Activated T-cell treated with anti-CD3 and anti-CD28 coated beads, Interleukin-2, amount 50 U/mL, for 4 hours (primary cell): ENCODE results near the gene CNPPD1. TPM values are rescaled to one million over a fixed set of nuclear protein-coding genes. Genes with fewer than 3 reads are reported as not detected.
A peak's percentile ranks its signal among the peaks of the same experiment; 100 is the strongest.

Experiments
- ATAC-seq, 2 donors: fragments of 200-7000 bp; cut with Tn5 transposase; one replicate each; pipeline ENCODE4 v1.10.0; 2021
- DNase-seq: peaks from one replicate; pipeline ENCODE4 v3.0.0-alpha.2; 2020
- H3K27me3 Mint-ChIP-seq: one replicate; pipeline ENCODE4 v1.8.0; 2021; ENCODE audit warnings: low read depth, mixed read lengths
- H3K36me3 Mint-ChIP-seq: one replicate; pipeline ENCODE4 v1.8.0; 2022; ENCODE audit warnings: mixed read lengths; ENCODE audit not compliant: insufficient read depth
- H3K4me1 Mint-ChIP-seq: one replicate; pipeline ENCODE4 v1.8.0; 2021; ENCODE audit warnings: low read depth, mixed read lengths
- H3K4me3 Mint-ChIP-seq: one replicate; pipeline ENCODE4 v1.8.0; 2021; ENCODE audit warnings: mild to moderate bottlenecking, moderate library complexity, mixed read lengths
- H3K9me3 Mint-ChIP-seq: one replicate; pipeline ENCODE4 v1.8.0; 2021; ENCODE audit warnings: mixed read lengths
- total RNA-seq, 3 donors: library from RNA; stranded (reverse); gene quantifications; one replicate each; pipeline ENCODE4 v1.2.1, GENCODE V29; 2021

The CNPPD1 gene
- total RNA-seq, 3 donors from 2014 or later, result 66.8 to 78.9 (median 72.7) TPM

DNA sequence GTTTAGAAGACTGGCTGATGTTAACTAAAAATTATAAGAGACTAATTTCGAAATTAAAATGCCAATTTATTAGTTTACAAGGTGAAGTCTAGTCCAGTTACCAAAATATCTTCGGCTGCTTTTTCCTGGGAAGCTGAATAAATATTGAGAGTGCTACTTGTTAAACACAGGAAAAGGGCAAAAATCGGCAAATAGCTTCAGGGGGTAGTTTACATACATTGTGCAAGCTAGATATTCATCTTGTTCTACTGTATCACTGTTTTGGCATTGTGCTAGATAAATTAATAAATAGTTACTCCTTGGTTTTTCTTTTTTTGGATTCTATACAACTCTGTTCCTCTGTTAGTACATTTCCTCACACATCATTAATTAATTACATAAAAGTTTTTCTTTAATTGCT is 45.4 kb downstream of the CNPPD1 start:
- no peak for DNase-seq
- Mint-ChIP-seq H3K4me1 (peaks cover 2% of the 10 kb centered on the region), H3K9me3 (no peaks in the 10 kb centered on the region), H3K4me3 (no peak overlapping the region), H3K36me3 (peaks cover 14% of the 10 kb centered on the region), H3K27me3 (no peaks in the 10 kb centered on the region)
- ATAC-seq, result no peak

DNA sequence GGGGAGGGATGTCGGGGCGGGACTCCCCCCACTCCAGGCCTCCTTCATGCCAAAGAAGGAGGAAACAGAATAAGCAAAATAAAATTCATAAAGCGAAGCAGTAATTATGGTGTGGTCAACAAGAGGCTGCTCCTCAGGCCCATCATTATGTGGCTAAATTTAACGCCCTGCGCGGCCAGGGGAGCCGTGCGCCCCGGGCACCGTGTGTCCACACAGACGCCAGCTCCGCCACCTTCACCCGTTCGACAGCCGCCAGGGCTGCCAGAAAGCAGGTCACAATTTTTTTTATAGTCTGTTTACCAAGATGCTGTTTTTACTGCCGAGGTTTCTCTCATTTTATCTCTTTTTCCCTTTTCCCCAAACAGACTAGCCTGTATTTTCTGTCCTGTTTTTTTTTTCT is 47.1 kb downstream of the CNPPD1 start:
- ATAC-seq (no peak), DNase-seq (no peak)
- H3K36me3 Mint-ChIP-seq, result peaks cover 14% of the 10 kb centered on the region
- no peaks in the 10 kb centered on the region for H3K9me3 Mint-ChIP-seq
- H3K4me1 Mint-ChIP-seq, result peaks cover 11% of the 10 kb centered on the region
- H3K27me3 Mint-ChIP-seq, result no peaks in the 10 kb centered on the region
- H3K4me3 Mint-ChIP-seq, result no peak overlapping the region

DNA sequence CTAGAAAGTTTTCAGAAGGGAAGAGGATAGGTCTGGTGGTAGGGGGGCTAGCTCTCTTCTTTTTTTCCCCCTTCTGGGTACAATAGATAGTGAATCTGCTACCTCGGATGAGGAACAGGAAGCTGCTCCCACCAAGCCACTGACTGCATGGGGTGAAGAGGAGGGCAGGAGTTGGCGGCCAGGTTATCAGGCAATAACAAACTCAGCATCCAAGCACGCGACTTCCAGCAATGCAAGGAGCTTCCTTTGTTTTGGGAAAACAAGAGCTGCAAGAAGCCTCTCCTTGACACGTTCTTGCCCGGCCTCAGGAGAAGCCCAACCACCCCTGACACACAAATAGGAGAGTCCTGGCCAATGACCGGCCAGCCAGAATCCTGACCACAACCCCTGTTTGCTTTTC is 48.3 kb downstream of the CNPPD1 start:
- no peaks in the 10 kb centered on the region for H3K27me3 Mint-ChIP-seq
- H3K4me3 Mint-ChIP-seq, result no peak overlapping the region
- DNase-seq, result no peak
- peaks cover 16% of the 10 kb centered on the region for H3K4me1 Mint-ChIP-seq
- peaks cover 10% of the 10 kb centered on the region for H3K36me3 Mint-ChIP-seq
- ATAC-seq, result no peak
- H3K9me3 Mint-ChIP-seq, result no peaks in the 10 kb centered on the region

DNA sequence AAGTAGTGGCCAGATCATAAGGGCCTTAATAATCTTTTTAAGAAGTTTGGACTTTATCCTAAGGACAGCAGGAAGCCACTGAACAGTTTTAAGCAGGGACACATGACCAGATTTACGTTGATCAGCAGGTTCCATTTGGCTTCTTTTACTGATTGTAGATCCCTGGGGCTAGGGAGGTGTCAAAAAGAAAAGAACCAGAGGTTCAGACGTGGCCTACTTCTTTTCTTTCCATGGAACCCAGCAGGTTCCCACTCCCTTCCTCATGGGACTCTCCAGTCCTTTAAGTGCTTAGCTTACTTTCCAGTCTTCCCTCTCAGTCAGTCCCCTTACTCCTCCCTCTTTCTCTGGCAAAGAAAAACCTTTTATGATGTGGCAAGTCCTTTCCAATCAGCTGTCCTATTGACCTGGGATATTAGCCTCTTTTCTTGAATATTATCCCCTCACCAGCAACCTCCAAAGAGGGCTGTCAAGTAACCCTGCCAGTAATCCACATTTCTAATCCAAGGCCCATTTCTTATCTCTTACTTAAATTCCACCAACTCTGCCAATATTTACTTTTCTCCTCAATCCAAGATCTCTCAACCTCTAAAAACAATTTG is 49.6 kb downstream of the CNPPD1 start:
- H3K27me3 Mint-ChIP-seq, result no peaks in the 10 kb centered on the region
- H3K9me3 Mint-ChIP-seq, result no peaks in the 10 kb centered on the region
- no peak overlapping the region for H3K4me3 Mint-ChIP-seq
- no peak for DNase-seq
- peaks cover 21% of the 10 kb centered on the region for H3K4me1 Mint-ChIP-seq
- ATAC-seq, result no peak
- H3K36me3 Mint-ChIP-seq, result peaks cover 8% of the 10 kb centered on the region

DNA sequence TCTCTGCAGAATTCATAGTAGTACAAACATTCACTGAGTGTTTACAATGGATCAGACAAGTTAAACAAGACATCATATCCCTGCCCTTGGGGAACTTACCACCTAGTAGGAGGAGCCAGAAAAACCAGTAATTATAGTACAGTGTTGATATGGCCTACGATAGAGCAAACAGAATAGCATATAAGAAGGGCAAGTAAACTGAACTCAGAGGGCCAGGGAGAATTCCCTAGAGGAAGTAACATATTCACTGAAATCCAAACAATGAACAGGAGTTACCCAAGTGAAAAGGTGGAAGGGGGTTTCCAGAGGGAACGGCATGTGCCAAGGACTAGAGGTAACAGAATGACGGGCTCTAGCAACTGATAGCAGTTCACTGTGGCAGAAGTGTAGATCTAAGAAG is 50.2 kb downstream of the CNPPD1 start:
- no peak for DNase-seq
- peaks cover 21% of the 10 kb centered on the region for H3K4me1 Mint-ChIP-seq
- peaks cover 8% of the 10 kb centered on the region for H3K36me3 Mint-ChIP-seq
- no peaks in the 10 kb centered on the region for H3K27me3 Mint-ChIP-seq
- no peak overlapping the region for H3K4me3 Mint-ChIP-seq
- H3K9me3 Mint-ChIP-seq, result no peaks in the 10 kb centered on the region
- ATAC-seq, result no peak

DNA sequence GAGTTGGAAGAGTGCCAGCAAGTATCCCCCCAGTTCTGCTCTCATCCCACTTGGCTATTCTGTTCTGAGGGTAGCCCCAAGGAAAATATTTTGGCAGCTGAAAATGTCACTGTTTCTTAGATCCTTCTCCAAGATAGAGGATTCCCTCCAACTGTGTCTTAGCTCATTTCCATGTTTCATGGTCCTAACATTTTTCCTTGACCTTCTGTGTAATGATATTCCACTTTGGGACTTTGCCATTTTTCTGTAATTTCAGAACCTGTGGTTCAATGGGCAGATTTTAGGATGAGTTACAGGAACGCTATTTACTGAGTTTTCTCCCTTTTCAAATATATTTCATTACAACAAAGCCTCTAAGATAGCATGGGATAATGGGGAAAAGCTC is 50.8 kb downstream of the CNPPD1 start:
- ATAC-seq (no peak), DNase-seq (no peak)
- H3K4me3 Mint-ChIP-seq, result no peak overlapping the region
- H3K27me3 Mint-ChIP-seq, result no peaks in the 10 kb centered on the region
- no peaks in the 10 kb centered on the region for H3K9me3 Mint-ChIP-seq
- peaks cover 8% of the 10 kb centered on the region for H3K36me3 Mint-ChIP-seq
- peaks cover 21% of the 10 kb centered on the region for H3K4me1 Mint-ChIP-seq

DNA sequence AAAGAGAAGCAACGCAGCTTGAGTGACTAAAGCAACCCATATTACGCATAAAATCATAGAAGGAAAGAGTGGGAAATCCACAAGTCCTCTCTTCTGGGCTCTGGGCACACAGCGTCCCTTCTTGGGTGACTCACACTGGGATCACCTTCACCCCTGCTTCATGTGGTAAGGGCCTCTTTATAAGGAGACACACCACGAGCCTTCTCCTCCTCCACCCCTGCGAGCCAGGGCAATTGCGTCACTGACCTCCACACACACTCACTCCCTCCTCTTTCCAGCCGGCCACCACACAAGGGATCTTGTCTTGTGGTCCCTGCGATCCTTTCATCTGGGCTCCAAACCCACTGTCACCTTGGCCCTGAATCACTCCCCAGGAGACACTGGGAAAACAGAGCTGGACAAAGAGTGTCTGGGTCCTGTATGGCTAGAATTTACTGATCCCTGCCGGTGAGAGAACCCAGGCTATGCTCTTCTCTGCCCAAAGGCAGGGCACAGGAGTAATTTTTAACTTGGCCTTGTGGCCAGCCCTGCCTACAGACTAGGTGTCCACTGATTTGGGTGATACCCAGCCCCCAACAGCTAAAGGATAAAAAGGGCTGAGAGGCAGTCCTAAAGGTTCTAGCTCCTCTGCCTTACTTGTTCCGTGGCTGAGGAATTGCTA is 51.4 kb downstream of the CNPPD1 start:
- Mint-ChIP-seq H3K9me3 (no peaks in the 10 kb centered on the region), H3K4me3 (no peak overlapping the region), H3K36me3 (peaks cover 8% of the 10 kb centered on the region), H3K4me1 (peaks cover 21% of the 10 kb centered on the region), H3K27me3 (no peaks in the 10 kb centered on the region)
- ATAC-seq (peak in 1 of 2 donors; percentile 58), DNase-seq (no peak)

DNA sequence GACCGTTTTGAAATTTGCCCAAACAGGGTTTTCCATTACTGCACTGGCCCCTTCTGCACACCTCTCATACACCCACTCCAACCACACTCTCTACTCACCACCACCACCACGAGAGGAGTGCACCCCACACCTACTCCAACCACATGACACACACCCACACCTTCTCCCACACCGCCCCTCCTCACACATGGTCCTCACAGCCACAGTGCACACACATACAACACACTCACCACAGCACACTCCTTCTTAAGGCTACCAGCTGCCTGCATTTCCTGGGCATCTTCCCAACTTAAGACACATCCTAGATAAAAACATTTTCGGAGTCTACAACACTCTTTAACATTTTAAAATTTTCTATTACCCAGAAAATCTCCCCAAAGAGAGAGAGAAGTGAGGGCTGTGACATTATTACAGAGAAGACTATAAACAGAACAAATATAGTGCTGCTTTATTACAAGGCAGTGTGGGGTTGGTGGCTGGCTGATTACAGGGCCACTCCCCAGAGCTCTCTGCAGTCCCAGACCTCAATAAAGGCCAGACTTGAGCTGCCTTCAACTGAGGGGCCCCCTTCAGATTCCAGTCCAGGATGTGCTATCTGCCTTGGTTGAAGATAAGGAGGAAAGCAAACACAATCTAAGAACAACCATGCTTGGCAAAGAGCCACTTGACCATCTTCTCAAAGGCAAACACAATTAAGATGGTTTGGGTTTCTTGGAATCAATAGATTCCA is 52.2 kb downstream of the CNPPD1 start:
- Mint-ChIP-seq H3K4me3 (no peak overlapping the region), H3K36me3 (peaks cover 7% of the 10 kb centered on the region), H3K4me1 (peaks cover 21% of the 10 kb centered on the region), H3K9me3 (no peaks in the 10 kb centered on the region), H3K27me3 (no peaks in the 10 kb centered on the region)
- ATAC-seq (no peak), DNase-seq (peak; percentile 14)

DNA sequence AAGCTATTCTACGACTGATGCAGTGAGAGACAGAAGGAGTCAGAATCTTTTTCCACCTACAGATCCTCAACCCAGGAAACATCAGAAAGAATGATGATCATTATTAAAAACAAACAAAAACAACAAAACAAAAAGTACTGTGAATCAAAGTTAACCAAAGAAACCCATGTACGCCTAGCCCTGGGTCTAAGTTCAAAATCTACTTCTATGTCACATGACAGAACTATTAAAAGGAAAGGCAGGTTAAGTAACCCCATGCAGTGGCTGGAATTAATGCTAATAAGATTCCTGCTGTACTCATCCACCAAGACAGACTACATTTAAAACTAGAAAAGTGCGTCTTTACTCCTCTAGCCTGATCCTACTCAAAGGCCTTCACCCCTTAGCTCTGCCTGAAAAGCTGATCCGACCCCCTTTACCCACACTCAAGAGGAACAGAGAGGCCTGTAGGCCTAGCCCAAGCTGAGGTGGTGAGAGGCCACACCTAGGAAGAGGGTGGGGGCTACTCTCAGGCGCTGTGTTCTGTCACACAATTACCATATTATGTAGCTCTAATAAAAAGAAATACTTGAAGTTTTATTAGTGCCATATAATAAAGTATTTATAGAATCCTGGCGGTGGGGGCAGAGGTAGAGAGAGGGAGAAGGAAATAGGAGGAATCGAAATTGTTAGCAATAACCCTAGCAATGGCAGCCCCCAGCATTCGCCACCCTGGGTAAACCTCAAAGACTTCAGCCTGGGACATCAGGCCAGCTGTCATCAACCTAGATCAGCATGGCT is 53.2 kb downstream of the CNPPD1 start:
- Mint-ChIP-seq H3K9me3 (no peaks in the 10 kb centered on the region), H3K36me3 (peaks cover 7% of the 10 kb centered on the region), H3K27me3 (no peaks in the 10 kb centered on the region), H3K4me3 (no peak overlapping the region), H3K4me1 (peaks cover 21% of the 10 kb centered on the region)
- ATAC-seq (no peak), DNase-seq (no peak)

DNA sequence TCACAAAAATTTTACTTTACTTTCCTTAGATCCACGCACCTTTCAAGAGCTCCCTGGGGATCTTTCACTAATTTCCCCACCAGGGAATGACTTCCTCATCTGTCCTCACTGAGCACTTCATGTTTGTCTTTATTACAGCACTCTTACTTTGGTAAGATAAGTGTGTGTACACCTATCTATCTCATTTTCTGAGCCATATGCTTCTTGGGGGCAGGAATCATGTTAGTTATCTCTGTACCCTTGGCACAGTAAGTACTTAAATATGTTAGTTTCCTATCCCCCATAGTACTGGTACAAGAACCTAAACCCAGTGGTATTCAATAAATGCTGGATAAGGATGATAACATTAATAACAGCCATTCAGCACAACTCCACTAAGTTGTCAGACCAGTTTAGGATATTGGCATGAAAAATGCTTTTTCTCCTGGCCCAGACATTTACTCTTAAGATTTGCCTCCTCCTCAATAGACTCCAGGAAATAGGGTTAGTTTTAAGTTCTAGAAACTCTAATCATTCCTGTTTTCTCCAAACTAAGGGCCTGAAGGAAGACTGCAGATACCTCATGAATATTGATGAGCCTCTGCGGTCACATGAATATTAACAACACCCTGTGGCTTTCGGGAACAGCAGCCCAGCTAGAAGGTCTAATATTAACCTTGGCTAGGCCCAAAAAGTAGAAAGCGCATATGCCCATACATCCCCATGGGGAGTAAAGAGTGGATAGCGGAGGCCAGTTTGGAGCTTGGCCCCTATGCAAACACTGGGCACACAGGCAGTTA is 54.3 kb downstream of the CNPPD1 start:
- ATAC-seq, result no peak
- no peak overlapping the region for H3K4me3 Mint-ChIP-seq
- DNase-seq, result no peak
- H3K36me3 Mint-ChIP-seq, result peaks cover 6% of the 10 kb centered on the region
- no peaks in the 10 kb centered on the region for H3K27me3 Mint-ChIP-seq
- peaks cover 24% of the 10 kb centered on the region for H3K4me1 Mint-ChIP-seq
- H3K9me3 Mint-ChIP-seq, result no peaks in the 10 kb centered on the region

Other genes starting within 250 kb of the CNPPD1 start
- not detected for gene CDK5R2, start 217.3 kb downstream of the CNPPD1 start, total RNA-seq
- not detected for gene FEV, start 191.7 kb downstream of the CNPPD1 start, total RNA-seq
- not detected for gene CRYBA2, start 183.5 kb downstream of the CNPPD1 start, total RNA-seq
- gene CFAP65, start 135.4 kb downstream of the CNPPD1 start, total RNA-seq, result not detected
- under 1 TPM in 1 of 3 donors, not detected in 2; 0.28 TPM for gene IHH, start 116.0 kb downstream of the CNPPD1 start, total RNA-seq
- 10 to 100 TPM; 26.5 to 33.3 (median 30.1) TPM for gene NHEJ1, start 16.1 kb downstream of the CNPPD1 start, total RNA-seq
- under 1 TPM; 0.71 to 0.89 (median 0.84) TPM for gene SLC23A3, start 6.9 kb downstream of the CNPPD1 start, total RNA-seq
- gene RETREG2, start 1.4 kb upstream of the CNPPD1 start, total RNA-seq, result 10 to 100 TPM; 55.0 to 63.1 (median 62.7) TPM
- gene ZFAND2B, start 29.9 kb upstream of the CNPPD1 start, total RNA-seq, result 10 to 100 TPM; 27.0 to 35.3 (median 31.7) TPM
- 10 to 100 TPM; 14.8 to 17.2 (median 15.4) TPM for gene ABCB6, start 42.0 kb upstream of the CNPPD1 start, total RNA-seq
- gene ATG9A, start 52.7 kb upstream of the CNPPD1 start, total RNA-seq, result 10 to 100 TPM; 29.7 to 31.4 (median 31.4) TPM
- gene ANKZF1, start 52.9 kb upstream of the CNPPD1 start, total RNA-seq, result 10 to 100 TPM; 40.8 to 52.1 (median 45.5) TPM
- gene GLB1L, start 68.5 kb upstream of the CNPPD1 start, total RNA-seq, result 1 to 10 TPM; 2.3 to 3.2 (median 3.0) TPM
- gene STK16, start 68.6 kb upstream of the CNPPD1 start, total RNA-seq, result 10 to 100 TPM; 19.1 to 21.3 (median 21.0) TPM
- gene TUBA4B, start 76.3 kb upstream of the CNPPD1 start, total RNA-seq, result not detected
- 100 to 1,000 TPM; 167 to 201 (median 190) TPM for gene TUBA4A, start 77.0 kb upstream of the CNPPD1 start, total RNA-seq
- 10 to 100 TPM; 28.2 to 33.9 (median 30.9) TPM for gene DNAJB2, start 102.4 kb upstream of the CNPPD1 start, total RNA-seq
- gene PTPRN, start 132.5 kb upstream of the CNPPD1 start, total RNA-seq, result under 1 TPM in 1 of 3 donors, not detected in 2; 0.19 TPM
- gene RESP18, start 155.8 kb upstream of the CNPPD1 start, total RNA-seq, result not detected
- 100 to 1,000 TPM; 187 to 222 (median 221) TPM for gene DNPEP, start 211.0 kb upstream of the CNPPD1 start, total RNA-seq
- under 1 TPM; 0.49 to 0.61 (median 0.58) TPM for gene DES, start 241.5 kb upstream of the CNPPD1 start, total RNA-seq